ENCODE data around the gene TMEM255B.

Gene TMEM255B

GRCh38 chr13:113851480-113851803 is 92.4 kb downstream of the TMEM255B start:
- H3K27ac ChIP-seq (ENCODE audit: low read depth, low read length): no peak overlapping the region
- no peaks in the 10 kb centered on the region for H3K27me3 ChIP-seq (ENCODE audit: control insufficient read depth in 5 of 5, insufficient read depth in 4 of 5, low read length in 5 of 5)
- peaks cover 24 to 56% (median 42%) of the 10 kb centered on the region in 5 donors for H3K4me1 ChIP-seq (ENCODE audit: control insufficient read depth in 5 of 5, insufficient read depth in 5 of 5, low read length in 5 of 5)
- peaks cover 0 to 14% (median 6%) of the 10 kb centered on the region in 5 donors for H3K36me3 ChIP-seq (ENCODE audit: control insufficient read depth in 5 of 5, insufficient read depth in 5 of 5, low read length in 5 of 5)
- no peak overlapping the region for H3K4me3 ChIP-seq (ENCODE audit: low read depth in 1 of 5, low read length in 5 of 5)
- no peak overlapping the region for H3K9ac ChIP-seq (ENCODE audit: low read length in 5 of 5)
- H3K9me3 ChIP-seq (ENCODE audit: control insufficient read depth in 5 of 5, low read length in 5 of 5): no peaks in the 10 kb centered on the region

DNA sequence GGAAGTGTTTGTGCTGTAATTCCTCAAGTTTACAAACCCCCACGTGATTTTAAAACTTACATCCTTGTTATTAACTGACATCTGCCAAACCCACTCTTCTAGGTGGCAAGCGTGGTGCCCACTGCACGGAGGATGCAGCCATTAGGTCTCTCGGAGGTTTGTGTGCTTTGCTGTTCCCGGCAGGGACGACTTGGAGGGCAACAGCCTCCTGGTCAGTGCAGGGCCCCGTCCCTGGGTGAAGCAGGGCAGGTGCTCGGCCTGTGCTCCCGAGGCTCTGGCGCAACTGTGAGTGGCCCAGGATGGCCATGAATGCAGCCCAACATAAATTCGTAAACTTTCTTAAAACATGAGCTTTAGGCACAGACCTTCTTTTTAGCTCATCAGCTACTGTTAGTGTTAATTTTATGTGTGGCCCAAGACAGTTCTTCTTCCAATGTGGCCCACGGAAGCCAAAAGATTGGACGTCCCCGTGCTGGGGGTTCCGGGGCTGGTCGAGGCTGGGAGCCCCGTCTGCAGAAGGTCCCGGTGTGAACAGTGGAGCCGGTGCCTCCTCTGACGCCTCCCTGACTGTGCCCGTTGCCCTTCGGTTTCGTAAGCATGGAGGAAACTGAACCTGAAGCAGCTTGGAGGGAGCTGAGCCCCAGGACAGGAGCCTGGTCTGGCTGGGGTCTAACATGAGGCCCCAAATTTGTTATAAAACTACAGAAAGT is 93.0 kb downstream of the TMEM255B start:
- no peaks in the 10 kb centered on the region for H3K9me3 ChIP-seq (ENCODE audit: control insufficient read depth in 5 of 5, low read length in 5 of 5)
- H3K27me3 ChIP-seq (ENCODE audit: control insufficient read depth in 5 of 5, insufficient read depth in 4 of 5, low read length in 5 of 5): no peaks in the 10 kb centered on the region
- peaks cover 28 to 61% (median 47%) of the 10 kb centered on the region in 5 donors for H3K4me1 ChIP-seq (ENCODE audit: control insufficient read depth in 5 of 5, insufficient read depth in 5 of 5, low read length in 5 of 5)
- peaks cover 0 to 9% (median under 1%) of the 10 kb centered on the region in 5 donors for H3K36me3 ChIP-seq (ENCODE audit: control insufficient read depth in 5 of 5, insufficient read depth in 5 of 5, low read length in 5 of 5)
- H3K4me3 ChIP-seq (ENCODE audit: low read depth in 1 of 5, low read length in 5 of 5): no peak overlapping the region
- H3K9ac ChIP-seq (ENCODE audit: low read length in 5 of 5): no peak overlapping the region
- H3K27ac ChIP-seq (ENCODE audit: low read depth, low read length): no peak overlapping the region

- Histone ChIP-seq H3K4me3 (ENCODE audit: low read depth in 1 of 5, low read length in 5 of 5) (no peak overlapping the region), H3K9ac (ENCODE audit: low read length in 5 of 5) (peak overlapping the region in 1 of 5 donors; percentile 35), H3K36me3 (ENCODE audit: control insufficient read depth in 5 of 5, insufficient read depth in 5 of 5, low read length in 5 of 5) (peaks cover 0 to 6% (median 0%) of the 10 kb centered on the region in 5 donors), H3K27me3 (ENCODE audit: control insufficient read depth in 5 of 5, insufficient read depth in 4 of 5, low read length in 5 of 5) (no peaks in the 10 kb centered on the region), H3K27ac (ENCODE audit: low read depth, low read length) (peak overlapping the region; percentile 41), H3K9me3 (ENCODE audit: control insufficient read depth in 5 of 5, low read length in 5 of 5) (no peaks in the 10 kb centered on the region), H3K4me1 (ENCODE audit: control insufficient read depth in 5 of 5, insufficient read depth in 5 of 5, low read length in 5 of 5) (peaks cover 28 to 64% (median 48%) of the 10 kb centered on the region in 5 donors)
Measured at GRCh38 chr13:113852536-113853517, 93.8 kb downstream of the TMEM255B start.

DNA sequence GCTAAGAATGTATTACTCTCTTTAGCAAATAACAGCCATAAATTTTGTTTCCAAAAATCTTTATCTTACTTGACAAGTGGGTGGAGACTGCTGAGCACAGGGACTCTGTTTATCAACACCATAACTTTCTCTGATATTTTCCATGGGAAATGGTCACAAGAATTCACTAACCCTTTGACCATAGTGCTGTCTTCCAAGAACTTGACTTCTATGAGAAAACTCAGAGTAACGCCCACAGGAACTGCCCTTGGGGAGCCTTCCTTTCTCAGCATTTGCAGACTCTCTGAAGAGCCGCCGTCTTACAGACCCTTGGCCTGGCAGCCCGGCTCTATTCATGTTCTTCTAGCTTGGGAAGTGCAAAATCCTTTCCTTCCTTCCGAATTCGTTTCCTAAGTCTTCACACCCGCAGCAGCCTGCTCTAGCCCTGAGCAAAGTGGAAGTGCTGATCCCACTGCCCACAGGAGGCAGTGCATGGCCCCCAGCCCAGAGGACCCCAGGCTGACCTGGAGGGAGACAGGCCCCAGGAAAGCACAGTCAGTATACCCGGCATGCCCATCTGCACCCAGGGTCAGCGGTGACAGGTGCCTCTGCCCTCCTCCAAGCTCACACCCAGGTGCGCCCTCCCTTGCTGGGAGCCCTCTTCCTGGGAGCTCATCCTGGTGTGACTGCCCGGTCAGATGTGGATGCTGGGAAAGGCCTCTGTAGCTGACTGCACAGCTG is 94.7 kb downstream of the TMEM255B start:
- Histone ChIP-seq H3K27ac (ENCODE audit: low read depth, low read length) (peak overlapping the region; percentile 41), H3K27me3 (ENCODE audit: control insufficient read depth in 5 of 5, insufficient read depth in 4 of 5, low read length in 5 of 5) (no peaks in the 10 kb centered on the region), H3K4me3 (ENCODE audit: low read depth in 1 of 5, low read length in 5 of 5) (peak overlapping the region in 3 of 5 donors; percentile 18 to 22 (median 20)), H3K9ac (ENCODE audit: low read length in 5 of 5) (peak overlapping the region in 1 of 5 donors; percentile 35), H3K4me1 (ENCODE audit: control insufficient read depth in 5 of 5, insufficient read depth in 5 of 5, low read length in 5 of 5) (peaks cover 28 to 56% (median 48%) of the 10 kb centered on the region in 5 donors), H3K36me3 (ENCODE audit: control insufficient read depth in 5 of 5, insufficient read depth in 5 of 5, low read length in 5 of 5) (peaks cover 0 to 14% (median 0%) of the 10 kb centered on the region in 5 donors), H3K9me3 (ENCODE audit: control insufficient read depth in 5 of 5, low read length in 5 of 5) (no peaks in the 10 kb centered on the region)

DNA sequence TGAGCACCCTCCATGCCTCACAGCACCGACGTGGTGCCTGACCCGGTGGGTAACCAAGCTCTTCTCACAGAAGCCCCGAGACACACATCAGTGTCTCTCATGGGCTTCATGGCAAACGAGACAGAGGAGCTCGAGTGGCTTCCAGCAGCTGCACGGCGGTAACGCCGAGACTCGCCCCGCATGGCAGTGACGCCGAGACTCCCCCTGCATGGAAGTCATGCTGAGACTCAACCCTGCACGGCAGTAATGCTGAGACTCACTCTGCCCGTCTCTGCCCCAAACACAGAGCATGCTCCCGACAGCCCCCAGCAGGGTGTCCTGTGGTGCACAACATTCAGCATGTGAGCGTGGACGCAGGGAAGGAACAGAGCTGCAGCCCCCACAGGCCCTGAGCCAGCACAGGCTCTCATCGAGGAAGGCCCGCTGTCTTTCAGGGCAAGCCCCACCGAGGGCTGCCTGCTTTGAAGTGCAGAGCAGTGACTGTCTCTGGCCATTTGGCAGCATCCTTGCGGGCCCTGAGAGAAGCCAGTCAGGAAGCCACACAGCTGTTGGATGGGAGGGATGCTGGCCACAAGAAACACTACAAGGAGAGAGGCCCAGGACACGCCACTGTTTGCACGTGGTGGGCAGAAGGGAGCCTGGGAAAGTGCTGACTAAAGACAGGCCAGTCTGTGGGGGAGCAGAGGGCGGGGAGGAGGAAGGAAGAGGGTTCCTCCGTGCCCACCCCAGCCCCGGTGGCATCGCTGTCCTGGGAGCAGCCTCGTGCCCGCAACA is 95.4 kb downstream of the TMEM255B start:
- Histone ChIP-seq H3K27ac (ENCODE audit: low read depth, low read length) (no peak overlapping the region), H3K4me3 (ENCODE audit: low read depth in 1 of 5, low read length in 5 of 5) (peak overlapping the region in 2 of 5 donors; percentile 22), H3K27me3 (ENCODE audit: control insufficient read depth in 5 of 5, insufficient read depth in 4 of 5, low read length in 5 of 5) (no peaks in the 10 kb centered on the region), H3K36me3 (ENCODE audit: control insufficient read depth in 5 of 5, insufficient read depth in 5 of 5, low read length in 5 of 5) (peaks cover 0 to 21% (median 0%) of the 10 kb centered on the region in 5 donors), H3K9me3 (ENCODE audit: control insufficient read depth in 5 of 5, low read length in 5 of 5) (no peaks in the 10 kb centered on the region), H3K9ac (ENCODE audit: low read length in 5 of 5) (no peak overlapping the region), H3K4me1 (ENCODE audit: control insufficient read depth in 5 of 5, insufficient read depth in 5 of 5, low read length in 5 of 5) (peaks cover 28 to 56% (median 48%) of the 10 kb centered on the region in 5 donors)

DNA sequence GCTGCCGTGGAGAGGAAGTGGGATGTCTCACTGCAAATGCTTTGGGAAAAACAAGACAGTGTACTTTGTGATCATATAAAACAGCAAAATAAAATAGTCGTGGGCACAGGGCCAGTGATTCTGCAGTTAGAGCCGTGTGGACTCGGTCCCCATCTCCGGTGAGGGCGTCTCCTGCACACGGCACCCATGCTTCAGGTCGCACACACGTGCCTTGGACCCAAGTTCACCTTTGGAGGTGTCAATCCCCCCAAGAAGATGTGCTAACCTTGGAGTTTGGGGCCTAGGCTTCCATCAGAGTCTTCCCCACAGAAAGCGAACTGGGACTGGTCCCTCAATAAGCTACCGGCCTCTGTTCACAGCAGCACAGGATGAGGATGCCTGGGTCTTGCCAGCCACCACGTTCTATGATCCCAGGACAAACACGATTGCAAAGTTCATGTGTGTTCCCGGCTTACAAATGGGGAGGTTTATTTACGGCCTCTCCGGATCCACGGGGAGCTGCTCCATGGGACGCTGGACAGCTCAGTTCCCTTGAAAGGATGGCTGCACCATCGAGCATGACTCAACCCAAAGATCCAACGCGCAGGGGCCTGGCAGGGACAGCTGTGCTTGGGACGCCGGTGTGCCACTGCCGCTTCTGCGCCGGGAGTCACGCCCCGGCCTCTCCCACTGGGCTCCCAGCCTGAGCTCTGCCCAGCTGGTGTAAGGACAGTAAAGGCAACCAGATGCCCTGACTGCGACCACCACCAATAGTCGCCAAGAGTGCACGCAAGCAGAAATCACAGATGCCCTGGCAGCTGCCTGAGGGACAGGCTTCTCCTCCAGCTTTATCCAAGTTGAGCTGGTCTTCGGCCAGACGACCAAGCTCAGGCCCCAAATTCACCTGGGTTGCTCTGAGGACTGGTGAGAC is 96.2 kb downstream of the TMEM255B start:
- peaks cover 25 to 56% (median 48%) of the 10 kb centered on the region in 5 donors for H3K4me1 ChIP-seq (ENCODE audit: control insufficient read depth in 5 of 5, insufficient read depth in 5 of 5, low read length in 5 of 5)
- no peak overlapping the region for H3K27ac ChIP-seq (ENCODE audit: low read depth, low read length)
- H3K9ac ChIP-seq (ENCODE audit: low read length in 5 of 5): no peak overlapping the region
- H3K4me3 ChIP-seq (ENCODE audit: low read depth in 1 of 5, low read length in 5 of 5): peak overlapping the region in 1 of 5 donors; percentile 22
- peaks cover 0 to 24% (median 0%) of the 10 kb centered on the region in 5 donors for H3K36me3 ChIP-seq (ENCODE audit: control insufficient read depth in 5 of 5, insufficient read depth in 5 of 5, low read length in 5 of 5)
- no peaks in the 10 kb centered on the region for H3K9me3 ChIP-seq (ENCODE audit: control insufficient read depth in 5 of 5, low read length in 5 of 5)
- no peaks in the 10 kb centered on the region for H3K27me3 ChIP-seq (ENCODE audit: control insufficient read depth in 5 of 5, insufficient read depth in 4 of 5, low read length in 5 of 5)

DNA sequence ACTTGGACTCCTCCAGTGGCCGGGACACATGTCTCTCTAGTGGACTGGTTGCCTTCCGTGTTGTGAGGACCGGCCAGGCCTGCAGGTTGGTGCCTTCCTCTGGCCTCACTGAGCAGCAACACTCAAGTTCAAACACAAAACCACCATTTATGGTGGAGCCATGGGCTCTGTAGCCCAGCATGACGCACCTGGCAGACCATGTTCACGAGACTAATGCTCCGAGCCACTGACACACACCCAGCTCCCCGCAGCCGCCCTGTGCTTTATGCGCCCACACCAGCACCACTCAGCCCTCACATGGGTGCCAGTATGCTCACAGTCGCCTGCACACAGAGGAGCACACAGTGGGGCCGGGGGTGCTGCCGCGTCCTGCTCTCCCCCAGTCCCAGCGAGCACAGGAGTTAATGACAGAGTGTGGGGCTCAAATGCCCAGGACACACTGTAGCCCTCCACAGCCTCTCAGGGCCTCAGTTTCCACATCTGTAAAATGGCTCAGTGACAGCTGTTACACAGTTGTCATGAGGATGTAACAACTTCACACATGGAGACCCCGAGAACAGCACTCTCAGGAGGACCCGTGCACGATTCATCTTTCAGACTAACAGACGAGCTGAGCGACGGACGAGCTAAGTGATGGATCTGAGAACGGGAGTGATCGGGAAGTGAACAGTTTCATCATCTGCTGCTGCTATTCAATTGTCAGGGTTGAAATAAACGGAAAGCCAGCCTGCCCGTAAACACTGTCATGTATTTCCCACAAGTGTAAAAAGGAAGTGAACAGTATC is 97.1 kb downstream of the TMEM255B start:
- H3K36me3 ChIP-seq (ENCODE audit: control insufficient read depth in 5 of 5, insufficient read depth in 5 of 5, low read length in 5 of 5): peaks cover 0 to 26% (median 0%) of the 10 kb centered on the region in 5 donors
- H3K27ac ChIP-seq (ENCODE audit: low read depth, low read length): no peak overlapping the region
- no peaks in the 10 kb centered on the region for H3K27me3 ChIP-seq (ENCODE audit: control insufficient read depth in 5 of 5, insufficient read depth in 4 of 5, low read length in 5 of 5)
- H3K9me3 ChIP-seq (ENCODE audit: control insufficient read depth in 5 of 5, low read length in 5 of 5): no peaks in the 10 kb centered on the region
- H3K4me3 ChIP-seq (ENCODE audit: low read depth in 1 of 5, low read length in 5 of 5): no peak overlapping the region
- H3K9ac ChIP-seq (ENCODE audit: low read length in 5 of 5): no peak overlapping the region
- peaks cover 25 to 60% (median 53%) of the 10 kb centered on the region in 5 donors for H3K4me1 ChIP-seq (ENCODE audit: control insufficient read depth in 5 of 5, insufficient read depth in 5 of 5, low read length in 5 of 5)

- Histone ChIP-seq H3K27ac (ENCODE audit: low read depth, low read length) (no peak overlapping the region), H3K27me3 (ENCODE audit: control insufficient read depth in 5 of 5, insufficient read depth in 4 of 5, low read length in 5 of 5) (no peaks in the 10 kb centered on the region), H3K9ac (ENCODE audit: low read length in 5 of 5) (no peak overlapping the region), H3K36me3 (ENCODE audit: control insufficient read depth in 5 of 5, insufficient read depth in 5 of 5, low read length in 5 of 5) (peaks cover 0 to 28% (median 0%) of the 10 kb centered on the region in 5 donors), H3K9me3 (ENCODE audit: control insufficient read depth in 5 of 5, low read length in 5 of 5) (no peaks in the 10 kb centered on the region), H3K4me3 (ENCODE audit: low read depth in 1 of 5, low read length in 5 of 5) (no peak overlapping the region), H3K4me1 (ENCODE audit: control insufficient read depth in 5 of 5, insufficient read depth in 5 of 5, low read length in 5 of 5) (peaks cover 25 to 65% (median 57%) of the 10 kb centered on the region in 5 donors)
Measured at GRCh38 chr13:113856716-113857065, 97.7 kb downstream of the TMEM255B start.

Data from subcutaneous abdominal adipose tissue (tissue), 5 donors.